GM12874 (cell line): ENCODE data around the gene ACBD4.

ENCODE experiments used
- TF ChIP-seq, protein P1 (sequence below): IDR thresholded peaks from 2 replicates; pipeline ENCODE4 v1.5.1; 2011; ENCODE audit warnings: low read depth, mild to moderate bottlenecking, control low read depth, low read length, moderate library complexity; ENCODE audit not compliant: insufficient read depth

The ACBD4 gene

DNA sequence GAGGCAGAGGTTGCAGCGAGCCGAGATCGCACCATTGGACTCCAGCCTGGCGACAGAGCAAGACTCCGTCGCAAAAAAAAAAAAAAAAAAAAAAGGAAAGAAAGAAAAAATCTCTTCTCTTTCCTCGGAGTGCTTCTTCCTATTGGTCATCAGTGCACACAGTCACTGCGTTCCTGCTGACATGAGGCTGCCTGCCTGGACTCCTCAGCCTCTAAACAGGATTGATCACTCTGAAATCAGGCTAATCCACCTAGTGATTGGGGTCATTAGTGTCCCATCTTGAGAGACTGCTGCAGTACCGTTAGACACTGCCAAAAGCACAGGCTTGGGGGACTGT lies 34.0 kb upstream of the ACBD4 start:
- TF ChIP-seq, protein P1, sequence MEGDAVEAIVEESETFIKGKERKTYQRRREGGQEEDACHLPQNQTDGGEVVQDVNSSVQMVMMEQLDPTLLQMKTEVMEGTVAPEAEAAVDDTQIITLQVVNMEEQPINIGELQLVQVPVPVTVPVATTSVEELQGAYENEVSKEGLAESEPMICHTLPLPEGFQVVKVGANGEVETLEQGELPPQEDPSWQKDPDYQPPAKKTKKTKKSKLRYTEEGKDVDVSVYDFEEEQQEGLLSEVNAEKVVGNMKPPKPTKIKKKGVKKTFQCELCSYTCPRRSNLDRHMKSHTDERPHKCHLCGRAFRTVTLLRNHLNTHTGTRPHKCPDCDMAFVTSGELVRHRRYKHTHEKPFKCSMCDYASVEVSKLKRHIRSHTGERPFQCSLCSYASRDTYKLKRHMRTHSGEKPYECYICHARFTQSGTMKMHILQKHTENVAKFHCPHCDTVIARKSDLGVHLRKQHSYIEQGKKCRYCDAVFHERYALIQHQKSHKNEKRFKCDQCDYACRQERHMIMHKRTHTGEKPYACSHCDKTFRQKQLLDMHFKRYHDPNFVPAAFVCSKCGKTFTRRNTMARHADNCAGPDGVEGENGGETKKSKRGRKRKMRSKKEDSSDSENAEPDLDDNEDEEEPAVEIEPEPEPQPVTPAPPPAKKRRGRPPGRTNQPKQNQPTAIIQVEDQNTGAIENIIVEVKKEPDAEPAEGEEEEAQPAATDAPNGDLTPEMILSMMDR: no peak

DNA sequence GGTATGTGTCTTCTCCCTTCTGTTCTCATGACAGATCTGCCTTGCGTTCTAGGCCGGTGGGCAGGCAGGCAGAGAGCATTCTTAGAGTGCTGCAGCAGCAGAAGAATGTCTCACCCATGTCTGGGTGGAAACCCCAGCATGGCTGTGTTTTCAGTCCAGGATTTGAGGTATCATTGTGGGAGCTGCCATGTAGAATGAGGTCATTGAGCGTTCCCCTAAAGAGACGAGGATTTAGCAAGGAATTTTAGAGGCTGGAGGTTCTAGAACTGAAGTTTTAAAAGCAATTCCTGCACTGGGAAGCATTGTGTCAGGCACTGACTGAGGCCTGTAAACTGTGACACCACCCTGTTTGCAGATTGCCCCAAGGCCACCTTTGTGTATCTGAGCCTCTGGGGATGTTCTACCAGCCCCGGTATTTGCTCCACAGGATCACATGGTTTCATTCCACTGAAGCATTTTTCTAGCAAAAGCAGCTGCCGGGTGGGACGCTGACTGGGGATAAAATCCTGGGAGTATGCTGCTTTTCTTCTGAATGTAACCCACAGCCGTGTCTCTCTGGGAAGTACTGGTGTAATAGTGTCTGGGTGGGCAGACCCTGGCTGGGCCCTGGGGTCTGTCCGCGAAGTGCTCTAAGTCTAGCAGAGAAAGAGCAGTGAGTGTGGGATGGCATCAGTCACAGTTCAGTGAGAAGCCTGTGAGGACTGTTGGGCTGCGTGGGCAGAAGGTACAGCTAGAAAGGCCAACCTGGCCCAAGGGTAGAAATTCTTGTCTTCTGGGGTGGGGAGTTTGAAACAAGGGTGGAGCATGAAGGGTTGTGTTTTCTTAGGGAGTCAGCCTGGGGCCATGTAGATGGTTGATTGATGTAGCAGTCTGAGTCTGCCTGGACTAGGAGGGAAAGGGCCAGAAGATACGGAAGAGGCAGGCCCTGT lies 33.3 kb upstream of the ACBD4 start:
- TF ChIP-seq, protein P1: no peak

DNA sequence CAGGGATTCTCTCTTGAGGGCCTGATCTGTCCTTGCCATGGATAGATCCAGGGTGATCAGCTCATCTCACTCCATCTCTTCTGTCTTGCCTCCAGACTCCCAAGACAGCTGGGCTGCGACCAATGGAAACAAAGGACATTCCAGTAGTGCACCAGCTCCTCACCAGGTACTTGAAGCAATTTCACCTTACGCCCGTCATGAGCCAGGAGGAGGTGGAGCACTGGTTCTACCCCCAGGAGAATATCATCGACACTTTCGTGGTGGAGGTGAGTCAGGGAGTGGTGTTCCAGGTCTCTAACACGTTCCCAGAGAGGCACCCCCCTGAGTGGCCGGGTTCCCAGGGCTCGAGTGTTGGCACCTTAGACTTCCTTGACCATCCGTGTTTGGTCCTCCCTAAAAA lies 32.6 kb upstream of the ACBD4 start:
- TF ChIP-seq, protein P1: no peak

DNA sequence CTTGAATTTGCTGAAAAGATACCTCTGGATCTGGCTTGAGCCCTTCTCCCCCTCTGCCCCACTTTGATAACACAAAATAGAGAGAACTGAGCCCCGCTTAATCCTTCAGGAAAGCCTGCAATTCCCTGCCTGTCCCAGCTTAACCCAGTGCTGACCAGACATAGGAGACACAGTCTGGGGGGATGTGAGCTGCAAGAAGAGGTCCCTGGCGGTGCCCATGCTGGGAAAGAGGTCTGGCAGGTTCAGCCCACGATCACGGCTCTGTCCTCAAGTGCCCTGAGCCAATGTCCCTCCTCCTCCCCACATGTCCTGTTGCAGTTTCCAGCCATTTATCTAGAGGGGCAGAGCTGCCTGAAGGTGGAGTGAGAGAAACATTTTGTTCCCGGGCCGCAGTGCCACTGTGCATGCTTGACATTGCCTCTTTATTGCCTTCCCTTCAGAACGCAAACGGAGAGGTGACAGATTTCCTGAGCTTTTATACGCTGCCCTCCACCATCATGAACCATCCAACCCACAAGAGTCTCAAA lies 32.2 kb upstream of the ACBD4 start:
- TF ChIP-seq, protein P1: no peak

DNA sequence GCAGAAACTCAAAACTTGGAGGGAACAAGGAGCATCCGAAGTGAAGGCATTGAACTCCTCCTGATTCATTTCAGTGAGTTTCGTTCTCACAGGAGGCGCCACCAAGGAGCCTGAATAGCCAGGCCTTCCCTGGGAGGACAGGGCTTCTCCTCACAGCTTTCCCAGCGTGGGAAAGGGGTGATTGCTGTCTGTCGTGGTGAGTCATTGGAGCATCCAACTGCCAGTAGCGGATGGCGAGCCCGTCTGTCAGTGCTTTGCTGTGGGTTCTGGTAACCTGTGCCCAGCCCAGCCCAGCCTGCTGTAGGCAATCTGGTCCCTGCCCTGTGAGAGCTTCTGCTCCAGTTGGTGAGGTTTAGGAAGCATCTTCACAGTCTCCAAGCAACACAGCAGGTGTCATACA lies 31.5 kb upstream of the ACBD4 start:
- TF ChIP-seq, protein P1: no peak

DNA sequence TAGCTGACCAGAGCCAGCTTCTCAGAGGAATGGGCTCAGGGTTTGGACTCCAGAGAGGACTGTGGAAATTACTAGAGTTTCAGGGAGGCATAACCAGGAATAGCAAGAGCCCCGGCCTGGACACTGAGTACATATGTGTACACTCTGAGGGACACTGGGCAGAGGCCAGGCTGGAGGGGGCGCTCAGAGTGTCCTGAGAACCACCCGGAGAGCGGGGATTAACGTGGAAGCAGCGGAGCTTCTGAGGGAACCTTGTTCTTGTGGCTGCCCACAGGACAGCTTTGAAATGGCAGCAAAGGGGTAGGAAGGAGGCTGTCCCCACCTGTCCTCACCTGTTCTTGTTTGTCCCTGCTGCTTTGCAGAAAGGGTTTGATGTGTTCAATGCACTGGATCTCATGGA lies 31.0 kb upstream of the ACBD4 start:
- TF ChIP-seq, protein P1: no peak

DNA sequence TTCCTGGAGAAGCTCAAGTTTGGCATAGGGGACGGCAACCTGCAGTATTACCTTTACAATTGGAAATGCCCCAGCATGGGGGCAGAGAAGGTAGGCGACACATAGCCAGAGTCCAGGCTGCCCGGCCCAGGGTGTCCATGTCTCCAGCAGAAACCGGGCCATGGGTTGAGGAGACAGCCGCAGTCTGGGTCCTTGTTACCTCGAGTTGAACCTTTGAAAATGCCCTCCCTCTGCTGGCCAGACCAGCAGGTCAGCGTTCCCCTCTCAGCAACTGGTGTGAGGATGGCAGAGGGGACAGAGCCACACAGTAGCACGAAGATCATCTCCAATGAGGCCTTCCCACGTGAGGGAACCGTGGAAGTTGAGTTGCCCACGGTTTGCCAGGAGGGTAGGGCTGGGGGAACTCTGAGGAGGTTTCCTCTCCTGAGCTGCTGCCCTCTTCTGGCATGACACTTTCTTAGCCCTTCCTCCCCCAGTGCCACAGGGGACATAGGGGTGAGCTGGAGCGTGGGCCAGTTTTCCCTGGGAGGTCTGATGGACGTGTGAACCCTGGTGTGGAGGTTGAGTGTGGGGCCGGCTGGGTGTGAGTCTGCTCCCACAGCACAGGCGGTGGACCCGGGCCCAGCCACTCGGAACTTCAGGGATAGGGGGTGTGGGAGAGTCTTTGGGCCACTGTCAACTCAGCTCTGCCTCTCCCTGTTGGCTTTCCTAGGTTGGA lies 30.4 kb upstream of the ACBD4 start:
- TF ChIP-seq, protein P1: no peak
